SU-DHL-6 (cell line): ENCODE data around the gene ARHGEF4.

Experiments
- H2AFZ ChIP-seq: fragments of 200-600 bp; sonication (generic); 2 replicates; pipeline ENCODE4 v1.6.1; 2014; ENCODE audit warnings: low read depth, mild to moderate bottlenecking, moderate library complexity, mixed read lengths, antibody characterized with exemption, low read length; ENCODE audit not compliant: severe bottlenecking
- H3F3A ChIP-seq: fragments of 200-600 bp; shearing (Covaris generic); 2 replicates; pipeline ENCODE4 v1.6.0; 2016; ENCODE audit warnings: antibody characterized with exemption, mild to moderate bottlenecking; ENCODE audit not compliant: insufficient read depth
- H3K27ac ChIP-seq: fragments of 200-600 bp; sonication (generic); 2 replicates; pipeline ENCODE4 v1.5.1; 2016; ENCODE audit warnings: low read depth, mild to moderate bottlenecking, low read length, moderate library complexity, mixed read lengths
- H3K27me3 ChIP-seq: fragments of 200-600 bp; sonication (generic), shearing (Covaris generic); 2 replicates; pipeline ENCODE4 v1.6.0; 2014; ENCODE audit warnings: mild to moderate bottlenecking, low read length
- H3K36me3 ChIP-seq: fragments of 200-600 bp; sonication (generic); 2 replicates; pipeline ENCODE4 v1.6.1; 2014; ENCODE audit warnings: mild to moderate bottlenecking, low read length, mixed read lengths
- H3K4me2 ChIP-seq: fragments of 300-600, 200-600 bp; shearing (Covaris generic), sonication (generic); 2 replicates; pipeline ENCODE4 v1.6.0; 2014; ENCODE audit warnings: low read length, low read depth, mild to moderate bottlenecking; ENCODE audit not compliant: poor library complexity, severe bottlenecking
- H3K4me3 ChIP-seq: fragments of 200-600 bp; sonication (generic); 2 replicates; pipeline ENCODE4 v1.5.1; 2014; ENCODE audit warnings: antibody characterized with exemption, low read length, mild to moderate bottlenecking, mixed read lengths; ENCODE audit not compliant: insufficient read depth, poor library complexity, severe bottlenecking
- H3K79me2 ChIP-seq: fragments of 200-600 bp; sonication (generic); 2 replicates; pipeline ENCODE4 v1.6.1; 2014; ENCODE audit warnings: mild to moderate bottlenecking, low read length, moderate library complexity; ENCODE audit not compliant: insufficient read depth
- H3K9ac ChIP-seq: fragments of 200-600 bp; sonication (generic); 2 replicates; pipeline ENCODE4 v1.7.0; 2014; ENCODE audit warnings: mild to moderate bottlenecking, low read length
- H3K9me2 ChIP-seq: fragments of 200-600 bp; sonication (generic); replicated peaks from 2 replicates; pipeline ENCODE4 v1.6.1; 2014; ENCODE audit warnings: low read length; ENCODE audit not compliant: insufficient read depth
- H3K9me3 ChIP-seq: fragments of 200-600 bp; sonication (generic); 2 replicates; pipeline ENCODE4 v1.6.1; 2014; ENCODE audit warnings: low read length, mixed read lengths; ENCODE audit not compliant: insufficient read depth
- H4K20me1 ChIP-seq: fragments of 200-600 bp; sonication (generic); 2 replicates; pipeline ENCODE4 v1.6.1; 2014; ENCODE audit warnings: low read depth, mild to moderate bottlenecking, antibody characterized with exemption, low read length, moderate library complexity, mixed read lengths
- EZH2phosphoT487 ChIP-seq: fragments of 200-600 bp; sonication (generic), shearing (Covaris generic); conservative IDR thresholded peaks from 2 replicates; pipeline ENCODE4 v1.6.1; 2018; ENCODE audit warnings: mild to moderate bottlenecking, antibody characterized with exemption, low read length, moderate library complexity, mixed read lengths
- TF ChIP-seq, protein P1 (sequence below): fragments of 200-600 bp; sonication (generic); IDR thresholded peaks from one replicate; pipeline ENCODE4 v1.5.1; 2017; ENCODE audit warnings: antibody characterized with exemption, mild to moderate bottlenecking, low read length, moderate library complexity; ENCODE audit not compliant: insufficient read depth, poor library complexity, severe bottlenecking

ARHGEF4 gene

DNA sequence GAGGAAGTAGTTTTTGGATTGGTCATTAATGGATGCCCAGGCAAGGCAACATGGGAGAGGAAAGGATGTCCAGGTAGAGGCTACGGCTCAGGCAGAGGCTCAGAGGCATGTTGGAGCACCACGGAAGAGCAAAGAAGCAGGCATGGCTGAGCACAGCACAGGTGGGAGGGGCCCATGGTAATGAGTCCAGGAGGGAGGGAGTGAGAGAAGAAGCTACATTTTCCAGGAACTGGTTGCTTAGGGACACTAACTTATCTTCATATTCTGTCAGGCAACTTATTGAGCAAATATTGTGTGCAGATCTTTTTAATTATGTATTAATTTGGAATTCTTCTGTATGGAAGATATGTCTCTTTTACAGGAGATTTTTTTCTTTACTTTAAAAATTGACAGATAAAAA is 42.2 kb downstream of the ARHGEF4 start:
- H3K79me2 ChIP-seq = no peaks in the 10 kb centered on the region
- no peak overlapping the region for H3K9ac ChIP-seq
- H3K9me2 ChIP-seq = no peaks in the 10 kb centered on the region
- no peak overlapping the region for H3K27ac ChIP-seq
- H4K20me1 ChIP-seq = no peaks in the 10 kb centered on the region
- no peaks in the 10 kb centered on the region for H3K27me3 ChIP-seq
- H2AFZ ChIP-seq = no peak overlapping the region
- no peak overlapping the region for H3K4me2 ChIP-seq
- H3K4me3 ChIP-seq = no peak overlapping the region
- no peaks in the 10 kb centered on the region for H3K36me3 ChIP-seq
- H3F3A ChIP-seq = no peaks in the 10 kb centered on the region
- TF ChIP-seq, protein P1, sequence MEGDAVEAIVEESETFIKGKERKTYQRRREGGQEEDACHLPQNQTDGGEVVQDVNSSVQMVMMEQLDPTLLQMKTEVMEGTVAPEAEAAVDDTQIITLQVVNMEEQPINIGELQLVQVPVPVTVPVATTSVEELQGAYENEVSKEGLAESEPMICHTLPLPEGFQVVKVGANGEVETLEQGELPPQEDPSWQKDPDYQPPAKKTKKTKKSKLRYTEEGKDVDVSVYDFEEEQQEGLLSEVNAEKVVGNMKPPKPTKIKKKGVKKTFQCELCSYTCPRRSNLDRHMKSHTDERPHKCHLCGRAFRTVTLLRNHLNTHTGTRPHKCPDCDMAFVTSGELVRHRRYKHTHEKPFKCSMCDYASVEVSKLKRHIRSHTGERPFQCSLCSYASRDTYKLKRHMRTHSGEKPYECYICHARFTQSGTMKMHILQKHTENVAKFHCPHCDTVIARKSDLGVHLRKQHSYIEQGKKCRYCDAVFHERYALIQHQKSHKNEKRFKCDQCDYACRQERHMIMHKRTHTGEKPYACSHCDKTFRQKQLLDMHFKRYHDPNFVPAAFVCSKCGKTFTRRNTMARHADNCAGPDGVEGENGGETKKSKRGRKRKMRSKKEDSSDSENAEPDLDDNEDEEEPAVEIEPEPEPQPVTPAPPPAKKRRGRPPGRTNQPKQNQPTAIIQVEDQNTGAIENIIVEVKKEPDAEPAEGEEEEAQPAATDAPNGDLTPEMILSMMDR = no peak
- no peak for TF ChIP-seq EZH2phosphoT487
- no peaks in the 10 kb centered on the region for H3K9me3 ChIP-seq

GRCh38 chr2:130882111-130882690 is 45.5 kb downstream of the ARHGEF4 start:
- Histone ChIP-seq H3K27me3 (no peaks in the 10 kb centered on the region), H3K4me2 (no peak overlapping the region), H3K27ac (no peak overlapping the region), H4K20me1 (no peaks in the 10 kb centered on the region), H3K9me3 (no peaks in the 10 kb centered on the region), H3K36me3 (no peaks in the 10 kb centered on the region), H3F3A (no peaks in the 10 kb centered on the region), H3K79me2 (no peaks in the 10 kb centered on the region), H3K9ac (no peak overlapping the region), H2AFZ (no peak overlapping the region), H3K4me3 (no peak overlapping the region), H3K9me2 (no peaks in the 10 kb centered on the region)
- no peak for TF ChIP-seq EZH2phosphoT487
- TF ChIP-seq, protein P1 = no peak

DNA sequence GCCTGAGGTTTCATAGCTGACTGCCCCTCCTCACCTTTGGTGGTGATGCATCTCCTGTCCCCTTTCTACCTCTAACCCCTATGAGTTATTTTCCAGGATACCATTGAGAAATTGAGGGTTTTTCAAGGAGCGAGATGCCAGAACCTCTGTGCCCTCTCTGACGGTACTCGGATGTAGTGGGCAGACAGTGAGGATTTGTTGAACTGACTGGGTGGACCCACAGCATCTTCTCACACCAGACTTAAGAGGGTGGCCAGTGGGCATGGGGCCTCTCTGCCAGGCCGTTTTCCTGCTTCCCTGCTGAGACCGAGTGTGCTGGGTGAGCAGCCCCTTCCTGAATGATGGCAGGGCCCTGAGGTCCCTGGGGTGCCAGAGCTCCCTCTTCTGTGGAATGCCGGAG is 46.3 kb downstream of the ARHGEF4 start:
- TF ChIP-seq, protein P1 = no peak
- TF ChIP-seq EZH2phosphoT487 = no peak
- Histone ChIP-seq H3K9me3 (no peaks in the 10 kb centered on the region), H3F3A (no peaks in the 10 kb centered on the region), H3K9ac (no peak overlapping the region), H3K4me2 (no peak overlapping the region), H4K20me1 (no peaks in the 10 kb centered on the region), H3K36me3 (no peaks in the 10 kb centered on the region), H2AFZ (no peak overlapping the region), H3K9me2 (no peaks in the 10 kb centered on the region), H3K27ac (no peak overlapping the region), H3K79me2 (no peaks in the 10 kb centered on the region), H3K4me3 (no peak overlapping the region), H3K27me3 (no peaks in the 10 kb centered on the region)
